GM23338 (cell line): ENCODE data around the gene RRP1. TPM values are rescaled to one million over a fixed set of nuclear protein-coding genes. Genes with fewer than 3 reads are reported as not detected.

ENCODE experiments used
- ATAC-seq: fragments of 200-7000 bp; cut with Tn5 transposase; 3 replicates; pipeline ENCODE4 v1.9.1; 2020
- DNase-seq: peaks from one replicate; pipeline ENCODE4 v3.0.0-alpha.2; 2015; ENCODE audit warnings: low spot score
- H2AFZ ChIP-seq: fragments of 200-600 bp; sonication (generic); 2 replicates; pipeline ENCODE4 v1.8.0; 2016; ENCODE audit warnings: antibody characterized with exemption, mild to moderate bottlenecking, moderate library complexity
- H3F3A ChIP-seq: fragments of 200-600 bp; sonication (generic); replicated peaks from 2 replicates; pipeline ENCODE4 v1.8.0; 2017; ENCODE audit warnings: antibody characterized with exemption, mixed run types, low read depth
- H3K27ac ChIP-seq: fragments of 200-600 bp; sonication (generic); 2 replicates; pipeline ENCODE4 v1.6.1; 2016; ENCODE audit warnings: low read depth
- H3K27me3 ChIP-seq: fragments of 200-600 bp; sonication (generic); 2 replicates; pipeline ENCODE4 v1.8.0; 2016; ENCODE audit warnings: mild to moderate bottlenecking, mixed run types, moderate library complexity; ENCODE audit not compliant: insufficient read depth
- H3K36me3 ChIP-seq: fragments of 200-600 bp; sonication (generic); 2 replicates; pipeline ENCODE4 v1.8.0; 2016; ENCODE audit warnings: mild to moderate bottlenecking; ENCODE audit not compliant: insufficient read depth
- H3K4me1 ChIP-seq: fragments of 200-600 bp; sonication (generic); 2 replicates; pipeline ENCODE4 v1.8.0; 2016; ENCODE audit warnings: mild to moderate bottlenecking, moderate library complexity; ENCODE audit not compliant: insufficient read depth
- H3K4me2 ChIP-seq: fragments of 200-600 bp; sonication (generic); 2 replicates; pipeline ENCODE4 v1.7.1; 2017; ENCODE audit warnings: mixed run types
- H3K4me3 ChIP-seq: fragments of 200-600 bp; sonication (generic); 2 replicates; pipeline ENCODE4 v1.6.1; 2016; ENCODE audit warnings: mixed run types
- H3K79me2 ChIP-seq: fragments of 200-600 bp; sonication (generic); replicated peaks from 2 replicates; pipeline ENCODE4 v1.8.0; 2017; ENCODE audit warnings: mild to moderate bottlenecking; ENCODE audit not compliant: insufficient read depth
- H3K9me2 ChIP-seq: fragments of 200-600 bp; sonication (generic); 2 replicates; pipeline ENCODE4 v1.8.0; 2017; ENCODE audit not compliant: insufficient read depth
- H4K20me1 ChIP-seq: fragments of 200-600 bp; sonication (generic); replicated peaks from 2 replicates; pipeline ENCODE4 v1.8.0; 2017; ENCODE audit warnings: mild to moderate bottlenecking; ENCODE audit not compliant: insufficient read depth
- H3K27ac Mint-ChIP-seq: 2 replicates; pipeline ENCODE4 v1.8.0; 2020; ENCODE audit warnings: inconsistent platforms, mild to moderate bottlenecking, moderate library complexity, mixed read lengths
- H3K27me3 Mint-ChIP-seq: 3 replicates; pipeline ENCODE4 v1.8.0; 2022; ENCODE audit warnings: low read depth, mild to moderate bottlenecking, moderate library complexity, mixed read lengths, inconsistent platforms; ENCODE audit not compliant: insufficient read depth, poor library complexity
- H3K36me3 Mint-ChIP-seq: 3 replicates; pipeline ENCODE4 v1.8.0; 2021; ENCODE audit warnings: low read depth, mild to moderate bottlenecking, inconsistent platforms, moderate library complexity, mixed read lengths
- H3K4me1 Mint-ChIP-seq: 3 replicates; pipeline ENCODE4 v1.8.0; 2020; ENCODE audit warnings: mild to moderate bottlenecking, inconsistent platforms, mixed read lengths
- H3K4me3 Mint-ChIP-seq: 3 replicates; pipeline ENCODE4 v1.8.0; 2021; ENCODE audit warnings: moderate library complexity, mild to moderate bottlenecking, inconsistent platforms, mixed read lengths
- H3K9me3 Mint-ChIP-seq: 3 replicates; pipeline ENCODE4 v1.8.0; 2020; ENCODE audit warnings: moderate library complexity, mild to moderate bottlenecking, inconsistent platforms, mixed read lengths
- CREB1 ChIP-seq: fragments of 250-450 bp; sonication (Bioruptor Pico); IDR thresholded peaks from 2 replicates; pipeline ENCODE4 v1.5.0; 2020; ENCODE audit warnings: low read depth, mild to moderate bottlenecking, moderate library complexity
- EZH2 ChIP-seq: fragments of 200-600 bp; sonication (generic); IDR thresholded peaks from one replicate; pipeline ENCODE4 v1.8.0; 2017; ENCODE audit warnings: antibody characterized with exemption, mild to moderate bottlenecking, low read depth; ENCODE audit not compliant: unreplicated experiment
- EZH2phosphoT487 ChIP-seq: fragments of 200-600 bp; sonication (generic); IDR thresholded peaks from one replicate; pipeline ENCODE4 v1.8.1; 2018; ENCODE audit warnings: antibody characterized with exemption; ENCODE audit not compliant: unreplicated experiment
- JUNB ChIP-seq: IDR thresholded peaks from one replicate; pipeline ENCODE4 v1.6.1; 2016; ENCODE audit warnings: antibody characterized with exemption; ENCODE audit not compliant: unreplicated experiment
- NANOG ChIP-seq: IDR thresholded peaks from 2 replicates; pipeline ENCODE4 v1.6.1; 2016; ENCODE audit warnings: antibody characterized with exemption, borderline replicate concordance
- POLR2AphosphoS5 ChIP-seq: IDR thresholded peaks from 2 replicates; pipeline ENCODE4 v1.6.1; 2016; ENCODE audit warnings: antibody characterized with exemption, low read depth
- STAT1 ChIP-seq: IDR thresholded peaks from one replicate; pipeline ENCODE4 v1.6.1; 2016; ENCODE audit warnings: antibody characterized with exemption; ENCODE audit not compliant: unreplicated experiment
- ZNF114 ChIP-seq: fragments of 250-450 bp; sonication (Bioruptor Pico); IDR thresholded peaks from 2 replicates; pipeline ENCODE4 v1.5.0; 2020; ENCODE audit warnings: mild to moderate bottlenecking, moderate library complexity
- ZNF331 ChIP-seq: fragments of 250-450 bp; sonication (Bioruptor Pico); IDR thresholded peaks from 2 replicates; pipeline ENCODE4 v1.5.0; 2020; ENCODE audit warnings: low read depth, mild to moderate bottlenecking, moderate library complexity
- polyA plus RNA-seq: library from polyadenylated mRNA; unstranded; fragments of >200 nt; fragmentation: Nextera tagmentation; extraction: Ambion mirVana; gene quantifications from 2 replicates; pipeline ENCODE4 v1.2.1, GENCODE V29; 2016
- total RNA-seq: library from RNA; depleted of rRNA; stranded (reverse); fragments of >200 nt; shearing (Covaris generic); gene quantifications from 2 replicates; pipeline ENCODE4 v1.2.3, GENCODE V29; 2014
- TF ChIP-seq, protein P1 (sequence below): IDR thresholded peaks from one replicate; pipeline ENCODE4 v1.6.1; 2018; ENCODE audit warnings: antibody characterized with exemption; ENCODE audit not compliant: unreplicated experiment
- TF ChIP-seq, protein P2 (sequence below), 2 experiments: fragments of 200-600 bp in 1 of 2; sonication (generic) in 1 of 2; conservative IDR thresholded peaks; 2 replicates each; pipeline versions ENCODE4 v1.5.1 to v1.6.1; 2016 to 2017; ENCODE audit warnings: antibody characterized with exemption in 2 of 2, low read depth in 2 of 2, mild to moderate bottlenecking in 2 of 2, moderate library complexity in 1 of 2

RRP1 gene
- total and polyA plus RNA-seq, 2 experiments from 2014 or later = 36.5 to 63.5 TPM

DNA sequence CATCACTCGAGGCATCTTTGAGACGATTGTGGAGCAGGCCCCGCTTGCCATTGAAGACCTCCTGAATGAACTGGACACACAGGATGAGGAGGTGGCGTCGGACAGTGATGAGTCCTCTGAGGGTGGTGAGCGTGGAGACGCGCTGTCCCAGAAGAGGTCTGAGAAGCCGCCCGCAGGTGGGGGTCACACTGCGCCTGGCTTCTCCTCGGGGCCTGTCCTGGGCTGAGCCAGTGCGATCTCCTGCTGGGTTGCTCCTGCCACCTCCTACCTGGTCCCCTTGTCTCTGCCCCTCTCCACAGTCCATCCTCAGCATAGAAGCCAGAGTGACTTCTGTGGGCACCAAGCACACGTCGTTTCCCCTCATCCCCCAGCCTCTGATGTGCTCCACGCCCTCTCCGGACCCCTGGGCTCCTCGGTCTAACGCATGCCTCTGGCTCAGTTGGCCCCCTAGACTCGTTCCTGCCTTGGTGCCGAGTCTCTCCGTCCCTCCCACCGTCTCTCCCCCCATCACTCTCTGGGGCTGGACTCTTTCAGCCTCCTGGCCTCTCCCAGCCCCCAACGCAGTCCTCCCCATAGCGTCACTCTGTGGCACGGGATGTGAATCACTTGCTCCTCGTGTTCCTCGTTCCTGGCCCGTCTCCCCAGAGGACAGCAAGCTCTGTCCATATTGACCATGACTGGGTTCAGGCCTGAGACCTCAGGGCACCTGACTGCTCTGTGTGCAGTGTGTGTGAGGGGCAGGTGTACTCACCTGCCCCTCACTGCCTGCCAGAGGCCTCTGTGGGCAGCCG is 8.7 kb downstream of the RRP1 start:
- Mint-ChIP-seq H3K36me3 (peaks cover 97% of the 10 kb centered on the region), H3K4me3 (no peak overlapping the region), H3K27me3 (peaks cover 13% of the 10 kb centered on the region), H3K27ac (no peak overlapping the region; the same call in 1 of the 2 replicates), H3K9me3 (no peaks in the 10 kb centered on the region), H3K4me1 (no peaks in the 10 kb centered on the region)
- Histone ChIP-seq H3K27ac (no peak overlapping the region), H3K79me2 (peaks cover 16% of the 10 kb centered on the region), H3F3A (0 out of 2 replicates have a peak, but pooled peaks cover 3% of the 10 kb centered on the region), H2AFZ (no peak overlapping the region), H4K20me1 (no peaks in the 10 kb centered on the region; the same call in 1 of the 2 replicates), H3K9me2 (no peaks in the 10 kb centered on the region), H3K4me1 (no peaks in the 10 kb centered on the region), H3K4me3 (no peak overlapping the region), H3K4me2 (no peak overlapping the region), H3K36me3 (peaks cover 33% of the 10 kb centered on the region), H3K27me3 (no peaks in the 10 kb centered on the region)
- TF ChIP-seq POLR2AphosphoS5 = no peak
- no peak for TF ChIP-seq ZNF114
- no peak for TF ChIP-seq ZNF331
- no peak for TF ChIP-seq JUNB
- no peak for TF ChIP-seq CREB1 (CRISPR knock-in tag)
- TF ChIP-seq STAT1 = no peak
- TF ChIP-seq, protein P1, sequence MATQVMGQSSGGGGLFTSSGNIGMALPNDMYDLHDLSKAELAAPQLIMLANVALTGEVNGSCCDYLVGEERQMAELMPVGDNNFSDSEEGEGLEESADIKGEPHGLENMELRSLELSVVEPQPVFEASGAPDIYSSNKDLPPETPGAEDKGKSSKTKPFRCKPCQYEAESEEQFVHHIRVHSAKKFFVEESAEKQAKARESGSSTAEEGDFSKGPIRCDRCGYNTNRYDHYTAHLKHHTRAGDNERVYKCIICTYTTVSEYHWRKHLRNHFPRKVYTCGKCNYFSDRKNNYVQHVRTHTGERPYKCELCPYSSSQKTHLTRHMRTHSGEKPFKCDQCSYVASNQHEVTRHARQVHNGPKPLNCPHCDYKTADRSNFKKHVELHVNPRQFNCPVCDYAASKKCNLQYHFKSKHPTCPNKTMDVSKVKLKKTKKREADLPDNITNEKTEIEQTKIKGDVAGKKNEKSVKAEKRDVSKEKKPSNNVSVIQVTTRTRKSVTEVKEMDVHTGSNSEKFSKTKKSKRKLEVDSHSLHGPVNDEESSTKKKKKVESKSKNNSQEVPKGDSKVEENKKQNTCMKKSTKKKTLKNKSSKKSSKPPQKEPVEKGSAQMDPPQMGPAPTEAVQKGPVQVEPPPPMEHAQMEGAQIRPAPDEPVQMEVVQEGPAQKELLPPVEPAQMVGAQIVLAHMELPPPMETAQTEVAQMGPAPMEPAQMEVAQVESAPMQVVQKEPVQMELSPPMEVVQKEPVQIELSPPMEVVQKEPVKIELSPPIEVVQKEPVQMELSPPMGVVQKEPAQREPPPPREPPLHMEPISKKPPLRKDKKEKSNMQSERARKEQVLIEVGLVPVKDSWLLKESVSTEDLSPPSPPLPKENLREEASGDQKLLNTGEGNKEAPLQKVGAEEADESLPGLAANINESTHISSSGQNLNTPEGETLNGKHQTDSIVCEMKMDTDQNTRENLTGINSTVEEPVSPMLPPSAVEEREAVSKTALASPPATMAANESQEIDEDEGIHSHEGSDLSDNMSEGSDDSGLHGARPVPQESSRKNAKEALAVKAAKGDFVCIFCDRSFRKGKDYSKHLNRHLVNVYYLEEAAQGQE = no peak
- ATAC-seq = no peak
- DNase-seq = no peak

DNA sequence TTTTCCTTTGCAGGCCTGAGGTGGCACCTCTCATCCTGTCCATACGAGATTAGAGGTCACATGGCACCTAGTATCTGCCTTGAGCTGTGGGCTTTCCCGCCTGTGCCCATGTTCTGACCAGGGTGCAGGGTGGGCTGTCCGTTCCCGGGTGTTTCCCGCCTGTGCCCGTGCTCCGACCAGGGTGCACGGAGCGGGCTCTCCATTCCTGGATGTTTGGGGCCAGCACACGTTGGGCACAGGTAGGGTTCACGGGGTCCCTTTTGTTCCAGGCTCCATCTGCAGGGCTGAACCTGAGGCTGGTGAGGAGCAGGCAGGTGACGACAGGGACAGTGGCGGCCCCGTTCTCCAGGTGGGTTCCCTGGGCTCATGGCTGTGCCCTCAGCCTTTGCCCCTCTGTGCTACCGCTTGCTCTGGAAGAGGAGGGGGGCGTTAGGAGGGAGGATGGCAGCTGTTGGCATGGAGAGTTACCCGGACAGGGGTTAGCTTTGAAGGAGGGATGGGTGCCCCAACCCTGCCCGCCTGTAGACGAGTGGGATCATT is 10.0 kb downstream of the RRP1 start:
- ATAC-seq = no peak
- Histone ChIP-seq H3K36me3 (peaks cover 26% of the 10 kb centered on the region), H3K4me1 (no peaks in the 10 kb centered on the region), H3K79me2 (peaks cover 9% of the 10 kb centered on the region), H3K4me2 (no peak overlapping the region), H4K20me1 (no peaks in the 10 kb centered on the region; the same call in 1 of the 2 replicates), H3F3A (0 out of 2 replicates have a peak, but pooled peaks cover 3% of the 10 kb centered on the region), H3K27me3 (no peaks in the 10 kb centered on the region), H3K4me3 (no peak overlapping the region), H3K27ac (no peak overlapping the region), H2AFZ (no peak overlapping the region), H3K9me2 (no peaks in the 10 kb centered on the region)
- no peak for DNase-seq
- Mint-ChIP-seq H3K4me1 (no peaks in the 10 kb centered on the region), H3K4me3 (no peak overlapping the region), H3K27me3 (peaks cover 13% of the 10 kb centered on the region), H3K9me3 (no peaks in the 10 kb centered on the region), H3K36me3 (peaks cover 93% of the 10 kb centered on the region), H3K27ac (no peak overlapping the region)
- TF ChIP-seq POLR2AphosphoS5 (no peak), NANOG (no peak), EZH2phosphoT487 (no peak), EZH2 (no peak), CREB1 (CRISPR knock-in tag) (no peak), JUNB (no peak), ZNF114 (no peak)
- TF ChIP-seq, protein P1 = no peak
- TF ChIP-seq, protein P2, sequence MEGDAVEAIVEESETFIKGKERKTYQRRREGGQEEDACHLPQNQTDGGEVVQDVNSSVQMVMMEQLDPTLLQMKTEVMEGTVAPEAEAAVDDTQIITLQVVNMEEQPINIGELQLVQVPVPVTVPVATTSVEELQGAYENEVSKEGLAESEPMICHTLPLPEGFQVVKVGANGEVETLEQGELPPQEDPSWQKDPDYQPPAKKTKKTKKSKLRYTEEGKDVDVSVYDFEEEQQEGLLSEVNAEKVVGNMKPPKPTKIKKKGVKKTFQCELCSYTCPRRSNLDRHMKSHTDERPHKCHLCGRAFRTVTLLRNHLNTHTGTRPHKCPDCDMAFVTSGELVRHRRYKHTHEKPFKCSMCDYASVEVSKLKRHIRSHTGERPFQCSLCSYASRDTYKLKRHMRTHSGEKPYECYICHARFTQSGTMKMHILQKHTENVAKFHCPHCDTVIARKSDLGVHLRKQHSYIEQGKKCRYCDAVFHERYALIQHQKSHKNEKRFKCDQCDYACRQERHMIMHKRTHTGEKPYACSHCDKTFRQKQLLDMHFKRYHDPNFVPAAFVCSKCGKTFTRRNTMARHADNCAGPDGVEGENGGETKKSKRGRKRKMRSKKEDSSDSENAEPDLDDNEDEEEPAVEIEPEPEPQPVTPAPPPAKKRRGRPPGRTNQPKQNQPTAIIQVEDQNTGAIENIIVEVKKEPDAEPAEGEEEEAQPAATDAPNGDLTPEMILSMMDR (conservative IDR thresholded peaks at IDR 0.05; ENCODE audit: low read depth in 2 of 2) = no peak
